Loucy (cell line): ENCODE measurements around the gene NRARP.

Source experiments
- CTCF ChIP-seq: fragments of 200-600 bp; sonication (generic); conservative IDR thresholded peaks from 2 replicates; pipeline ENCODE4 v1.5.1; 2014; ENCODE audit warnings: mild to moderate bottlenecking, antibody characterized with exemption, low read length
- EZH2phosphoT487 ChIP-seq: fragments of 200-600 bp; IDR thresholded peaks from 2 replicates; pipeline ENCODE4 v1.6.1; 2018; ENCODE audit warnings: antibody characterized with exemption, mild to moderate bottlenecking, moderate library complexity, borderline replicate concordance

- TF ChIP-seq CTCF (no peak), EZH2phosphoT487 (no peak)
These were observed 14.2 kb upstream of the NRARP start for GRCh38 chr9:137316012-137316981.
